Activated T-helper 1 cell treated with anti-CD3 and anti-CD28 coated beads, Interleukin-2, amount 50 U/mL, for 16 hours (primary cell): ENCODE data around the gene EPHA10.

Experiments
- DNase-seq, 2 donors: peaks; one replicate each; pipeline ENCODE4 v3.0.0-alpha.2; 2020; ENCODE audit warnings: low read depth in 1 of 2, low spot score in 1 of 2

EPHA10 gene

GRCh38 chr1:37676281-37677142 is 88.4 kb downstream of the EPHA10 start:
- DNase-seq, result no peak

- peak; percentile 13 to 26 for DNase-seq
Measured at GRCh38 chr1:37673920-37674319, 91.0 kb downstream of the EPHA10 start.

- no peak for DNase-seq
Measured at GRCh38 chr1:37672136-37672870, 92.6 kb downstream of the EPHA10 start.

- DNase-seq, result no peak
Measured at GRCh38 chr1:37671261-37671660, 93.7 kb downstream of the EPHA10 start.

DNA sequence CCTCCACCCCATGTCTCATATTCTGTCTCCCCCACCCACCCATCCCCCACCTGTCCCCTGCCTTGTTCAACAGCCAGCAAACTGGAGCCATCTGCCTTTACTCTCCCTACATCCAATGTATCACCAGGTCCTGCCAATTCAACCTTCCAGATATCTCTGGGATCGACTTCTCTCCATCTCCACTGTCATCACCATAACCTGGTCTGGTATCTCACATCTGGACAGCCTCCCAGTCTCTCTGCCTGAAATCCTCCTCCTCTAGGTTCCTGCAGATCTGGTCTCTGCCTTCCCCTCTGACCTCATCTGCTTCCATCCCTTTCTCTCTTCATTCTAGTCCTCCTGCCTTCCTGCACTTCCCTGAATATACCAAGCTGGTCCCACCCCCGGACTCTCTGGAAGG is 94.8 kb downstream of the EPHA10 start:
- no peak for DNase-seq

GRCh38 chr1:37667023-37667671 is 97.8 kb downstream of the EPHA10 start:
- DNase-seq, result no peak

DNA sequence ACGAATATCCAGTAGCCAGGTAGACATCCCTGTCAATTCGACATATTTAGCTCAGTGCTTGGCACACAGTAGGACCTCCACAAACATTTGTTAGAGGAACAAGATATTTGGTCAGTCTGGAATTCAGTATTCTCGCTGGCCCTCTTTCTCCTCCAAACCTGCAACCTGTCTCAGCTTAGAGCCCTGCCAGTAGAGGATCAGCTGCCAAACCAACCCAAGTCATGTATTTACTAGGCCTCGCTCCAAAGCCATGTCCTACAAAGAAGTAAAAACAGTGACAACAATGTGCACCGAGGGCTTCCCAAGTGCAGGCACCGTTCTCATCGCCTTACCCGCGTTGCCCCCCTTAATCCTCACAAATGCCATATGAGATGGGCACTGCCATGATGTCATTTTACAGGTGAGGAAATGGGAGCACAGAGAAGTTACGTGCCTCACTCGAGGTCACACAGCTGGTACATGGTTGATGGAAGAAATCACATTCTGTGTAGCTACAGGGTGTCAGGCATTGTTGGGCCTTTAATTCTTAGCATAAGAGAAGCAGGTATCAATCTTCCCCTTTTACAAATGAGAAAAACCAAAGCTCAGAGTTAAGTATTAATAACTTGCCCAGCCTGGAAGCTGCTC is 98.6 kb downstream of the EPHA10 start:
- no peak for DNase-seq
